LNCaP clone FGC (cell line): ENCODE measurements around the gene ARPC4.

Experiments
- DNase-seq: peaks from one replicate; pipeline ENCODE4 v3.0.0-alpha.2; 2011; ENCODE audit warnings: low read depth
- H3K4me3 ChIP-seq: 2 replicates; pipeline ENCODE4 v1.5.1; 2011; ENCODE audit warnings: mild to moderate bottlenecking, low read depth, low read length, control low read depth
- TF ChIP-seq, protein P1 (sequence below): IDR thresholded peaks from 2 replicates; pipeline ENCODE4 v1.5.1; 2012; ENCODE audit warnings: mild to moderate bottlenecking; ENCODE audit not compliant: control insufficient read depth, insufficient read depth; ENCODE audit errors: extremely low read depth

Gene ARPC4

DNA sequence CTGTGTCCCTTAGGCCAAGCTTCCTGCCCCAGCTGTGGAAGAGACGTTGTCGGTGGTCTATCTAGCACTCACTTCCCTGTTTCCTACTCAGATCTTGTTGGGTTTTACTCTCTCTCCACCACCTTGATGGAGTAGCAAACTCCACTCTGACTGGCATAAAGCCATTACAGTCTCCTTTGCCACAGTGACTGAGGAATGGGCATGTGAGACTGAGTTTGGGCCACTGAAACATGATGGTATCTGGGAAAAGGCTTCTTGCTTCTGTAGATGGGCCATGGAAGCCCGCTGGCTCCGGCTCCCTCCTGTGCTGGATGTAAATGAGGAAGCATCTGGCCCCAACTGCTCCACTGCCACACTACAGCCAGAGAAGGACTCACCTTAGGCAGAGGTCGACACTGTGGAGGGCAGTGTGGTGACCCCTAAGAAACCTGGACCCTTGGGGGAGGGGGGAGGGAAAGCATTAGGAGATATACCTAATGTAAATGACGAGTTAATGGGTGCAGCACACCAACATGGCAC lies 13.7 kb upstream of the ARPC4 start:
- no peak overlapping the region for H3K4me3 ChIP-seq
- DNase-seq = no peak
- TF ChIP-seq, protein P1, sequence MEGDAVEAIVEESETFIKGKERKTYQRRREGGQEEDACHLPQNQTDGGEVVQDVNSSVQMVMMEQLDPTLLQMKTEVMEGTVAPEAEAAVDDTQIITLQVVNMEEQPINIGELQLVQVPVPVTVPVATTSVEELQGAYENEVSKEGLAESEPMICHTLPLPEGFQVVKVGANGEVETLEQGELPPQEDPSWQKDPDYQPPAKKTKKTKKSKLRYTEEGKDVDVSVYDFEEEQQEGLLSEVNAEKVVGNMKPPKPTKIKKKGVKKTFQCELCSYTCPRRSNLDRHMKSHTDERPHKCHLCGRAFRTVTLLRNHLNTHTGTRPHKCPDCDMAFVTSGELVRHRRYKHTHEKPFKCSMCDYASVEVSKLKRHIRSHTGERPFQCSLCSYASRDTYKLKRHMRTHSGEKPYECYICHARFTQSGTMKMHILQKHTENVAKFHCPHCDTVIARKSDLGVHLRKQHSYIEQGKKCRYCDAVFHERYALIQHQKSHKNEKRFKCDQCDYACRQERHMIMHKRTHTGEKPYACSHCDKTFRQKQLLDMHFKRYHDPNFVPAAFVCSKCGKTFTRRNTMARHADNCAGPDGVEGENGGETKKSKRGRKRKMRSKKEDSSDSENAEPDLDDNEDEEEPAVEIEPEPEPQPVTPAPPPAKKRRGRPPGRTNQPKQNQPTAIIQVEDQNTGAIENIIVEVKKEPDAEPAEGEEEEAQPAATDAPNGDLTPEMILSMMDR = no peak

DNA sequence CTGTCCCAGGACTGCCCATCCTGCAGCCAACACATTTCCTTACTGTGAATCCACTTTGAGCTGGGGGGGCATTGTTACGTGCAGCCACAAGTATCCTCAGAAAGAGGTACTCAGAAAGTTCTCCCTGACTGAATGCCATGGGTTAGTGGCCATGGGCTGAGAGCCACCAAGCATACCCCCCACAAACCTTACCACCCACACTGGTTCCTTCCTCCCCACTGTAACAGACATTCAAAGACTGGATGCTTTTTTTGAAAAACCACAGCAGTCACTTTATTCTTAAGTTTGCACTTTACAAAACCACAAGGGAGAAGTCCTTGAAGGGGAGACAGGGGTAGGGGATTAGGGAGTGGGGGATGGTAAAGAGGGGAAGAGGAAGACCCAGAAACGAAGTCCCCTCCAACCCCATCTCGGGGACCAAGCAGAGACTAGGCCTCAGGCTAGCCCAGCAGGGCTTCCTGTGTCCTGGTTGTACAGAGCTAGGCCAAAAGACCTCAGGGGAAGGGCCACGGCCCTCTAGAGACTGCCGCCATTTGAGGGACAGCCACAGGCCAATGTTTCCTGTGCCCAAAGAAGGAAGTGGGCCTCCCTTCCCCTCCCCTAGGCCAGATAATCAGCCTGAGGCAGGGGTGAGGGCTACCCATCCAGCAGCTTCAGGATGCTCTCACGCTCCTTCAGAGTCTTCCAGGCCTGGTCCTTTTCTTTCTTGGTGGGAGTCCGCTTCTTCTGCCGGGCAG lies 13.0 kb upstream of the ARPC4 start:
- H3K4me3 ChIP-seq = no peak overlapping the region
- TF ChIP-seq, protein P1 = no peak
- no peak for DNase-seq

DNA sequence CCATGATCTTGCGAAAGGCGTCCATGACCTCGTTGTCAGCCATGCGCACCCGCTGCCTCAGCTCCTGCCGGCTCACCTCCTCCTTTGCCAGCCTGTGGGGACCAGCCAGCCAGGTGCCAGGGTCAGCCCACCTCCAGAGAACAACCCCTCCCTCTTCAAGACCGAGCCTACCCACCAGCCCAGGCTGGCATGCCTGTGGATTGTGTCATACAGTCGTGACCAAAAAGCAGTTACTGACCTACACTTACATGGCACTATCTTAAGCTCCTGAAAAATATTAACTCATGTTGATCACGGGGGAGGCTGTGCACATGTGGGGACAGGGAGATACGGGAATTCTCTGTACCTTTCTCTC lies 12.4 kb upstream of the ARPC4 start:
- no peak for DNase-seq
- no peak overlapping the region for H3K4me3 ChIP-seq
- TF ChIP-seq, protein P1 = no peak

DNA sequence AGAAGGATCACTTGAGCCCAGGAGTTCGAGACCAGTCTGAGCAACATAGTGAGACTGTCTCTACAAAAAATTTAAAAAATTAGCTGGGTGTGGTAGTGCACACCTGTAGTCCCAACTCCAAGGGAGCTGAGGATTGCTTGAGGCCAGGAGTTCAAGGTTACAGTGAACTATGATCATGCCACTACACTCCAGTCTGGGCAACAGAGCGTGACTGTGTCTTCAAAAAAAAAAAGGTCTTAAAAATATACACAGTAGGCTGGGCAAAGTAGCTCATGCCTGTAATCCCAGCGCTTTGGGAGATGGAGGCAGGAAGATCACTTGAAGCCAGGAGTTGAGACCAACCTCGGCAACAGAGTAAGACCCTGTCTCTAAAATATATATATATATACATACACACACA lies 12.0 kb upstream of the ARPC4 start:
- no peak for DNase-seq
- H3K4me3 ChIP-seq = no peak overlapping the region
- TF ChIP-seq, protein P1 = no peak

DNA sequence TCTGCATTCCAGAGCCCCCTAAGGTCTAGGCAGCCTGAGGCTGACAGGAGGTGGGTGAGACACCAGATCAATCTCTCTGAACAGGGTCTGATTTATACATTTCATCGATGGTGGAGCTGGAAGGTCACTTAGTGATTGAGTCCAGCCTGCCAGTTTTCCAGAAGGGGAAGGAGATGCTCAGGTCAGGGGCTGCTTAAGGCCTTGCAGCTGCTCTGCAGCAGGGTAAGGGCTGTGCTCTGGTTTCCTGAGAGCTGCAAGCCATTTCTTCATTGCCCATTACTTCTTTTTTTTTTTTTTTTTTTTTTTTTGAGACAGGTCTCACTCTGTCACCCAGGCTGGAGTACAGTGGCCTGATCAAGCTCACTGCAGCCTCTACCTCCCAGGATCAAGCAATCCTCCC lies 11.3 kb upstream of the ARPC4 start:
- H3K4me3 ChIP-seq = no peak overlapping the region
- TF ChIP-seq, protein P1 = no peak
- DNase-seq = no peak

DNA sequence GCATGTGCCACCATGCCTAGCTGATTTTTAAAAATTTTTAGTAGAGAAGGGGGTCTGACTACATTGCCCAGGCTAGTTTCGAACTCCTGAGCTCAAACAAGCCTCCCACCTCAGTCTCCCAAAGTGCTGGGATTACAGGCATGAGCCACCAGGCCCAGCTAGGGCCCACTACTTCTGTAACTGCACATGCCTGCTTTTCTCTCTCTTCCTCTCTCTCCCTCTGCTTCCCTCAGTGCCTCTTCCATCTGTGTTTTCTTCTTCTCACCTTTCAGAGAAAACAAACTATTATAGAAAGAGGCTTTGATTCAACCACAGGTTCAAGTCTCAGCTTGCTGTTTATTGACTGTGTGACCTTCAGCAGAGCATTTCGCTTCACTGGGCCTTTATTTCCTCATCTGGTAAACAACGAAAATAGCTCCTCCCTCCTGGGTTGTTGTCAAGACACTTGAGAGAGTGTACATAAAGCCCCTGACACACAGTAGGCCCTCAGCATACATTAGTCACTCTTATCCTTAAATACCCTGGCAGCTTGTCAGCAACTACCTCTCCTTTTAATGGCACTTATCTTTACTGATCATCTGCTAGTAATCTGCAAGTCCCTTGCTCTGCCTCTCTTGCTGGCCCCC lies 10.8 kb upstream of the ARPC4 start:
- TF ChIP-seq, protein P1 = no peak
- no peak for DNase-seq
- H3K4me3 ChIP-seq = no peak overlapping the region
